NCI-H510A (cell line): ENCODE results near the gene C1GALT1.
"Not testable (repeated sequence)": the region's sequence is repeated elsewhere in the genome, so short reads cannot be mapped to it uniquely, and the experiment has no call there.

Experiments used
- DNase-seq: peaks from one replicate; lab custom pipeline; 2025; lab: John Stamatoyannopoulos, UW

C1GALT1 gene

DNA sequence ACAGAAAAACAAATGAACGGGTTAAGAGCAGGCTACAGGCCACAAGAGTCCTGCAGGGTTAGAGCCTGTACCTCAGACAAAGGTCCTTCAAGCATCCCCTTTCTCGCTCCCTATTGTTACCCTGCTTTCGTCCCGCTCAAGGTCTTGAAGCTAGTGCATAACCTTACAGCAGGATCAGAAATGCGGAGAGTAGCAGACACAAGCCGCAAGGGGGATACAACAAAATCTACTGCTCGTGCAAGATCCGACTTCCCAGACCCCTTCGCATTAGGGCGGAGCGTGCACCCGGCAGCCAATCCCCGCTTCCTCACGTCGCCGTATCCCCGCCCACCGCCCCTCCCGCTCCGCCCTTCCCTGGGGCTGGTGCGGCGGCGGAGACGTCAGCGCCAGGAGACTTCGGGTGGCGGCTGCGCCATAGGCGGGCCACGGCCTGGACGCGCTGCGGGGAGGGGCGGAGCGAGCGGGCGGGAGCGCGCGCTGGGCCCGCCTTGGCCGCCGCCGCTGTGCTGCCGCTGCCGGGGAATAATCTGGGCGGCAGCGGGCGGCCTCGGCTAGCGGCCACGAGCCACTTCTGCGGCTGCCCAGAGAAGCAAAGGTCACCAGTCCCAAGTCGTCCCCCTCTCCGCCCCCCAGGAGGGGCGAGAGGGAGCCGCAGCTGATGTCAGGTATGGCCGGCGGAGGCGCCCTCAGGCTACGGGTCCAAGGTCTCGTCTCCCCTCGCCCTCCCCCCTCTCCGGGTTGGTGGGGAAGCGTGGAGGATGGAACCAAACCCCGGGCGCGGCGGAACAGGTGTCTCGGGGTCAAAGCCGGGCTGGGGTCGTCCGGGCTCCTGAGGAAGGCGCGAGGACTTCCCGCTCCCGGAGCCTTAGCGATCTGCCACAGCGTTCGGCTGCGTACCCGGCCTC is at the start of gene C1GALT1:
Gene C1GALT1 (plus strand): TSS at position 389 of the 905 bp plus-strand sequence. CDS start 51,776 bp downstream, outside the sequence.
- peak; percentile 93 for DNase-seq

DNA sequence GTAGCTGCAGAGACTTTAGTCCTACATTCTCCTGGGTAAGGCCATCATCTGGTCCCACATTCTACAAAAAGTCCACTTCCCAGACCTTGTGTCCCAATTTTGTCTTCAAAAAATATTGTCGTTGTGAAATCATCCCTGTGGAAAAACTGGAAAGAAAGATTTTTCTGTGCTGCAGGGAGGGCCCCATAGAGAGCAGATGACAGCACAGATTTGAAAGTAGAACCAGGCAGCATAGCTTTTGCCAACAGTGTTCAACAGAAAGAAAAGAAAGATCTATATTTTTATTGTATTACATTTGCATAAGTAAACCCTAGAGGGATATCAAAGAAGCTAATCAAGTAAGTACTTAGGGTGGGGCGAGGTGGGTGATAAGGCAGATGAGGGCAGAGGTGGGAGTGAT is 48.3 kb upstream of the C1GALT1 start:
- no peak for DNase-seq

DNA sequence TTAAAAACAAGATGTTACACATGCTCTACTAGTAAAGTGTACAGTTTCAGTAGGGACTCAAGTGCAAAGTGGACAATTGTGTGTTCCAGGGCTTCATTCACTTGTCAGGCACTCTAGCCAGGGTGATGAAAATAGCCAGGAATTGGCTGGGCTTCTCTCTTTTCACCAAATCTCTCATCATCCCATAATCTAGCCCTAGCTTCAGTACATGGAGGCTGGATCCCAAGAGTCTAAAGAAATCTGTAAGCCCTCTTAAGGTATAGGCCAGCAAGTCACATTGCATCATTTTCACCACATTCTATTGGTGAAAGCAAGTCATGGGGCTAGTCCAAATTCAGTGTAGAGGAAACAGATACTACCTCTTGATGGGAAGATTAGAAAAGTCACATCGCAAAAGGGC is 47.3 kb upstream of the C1GALT1 start:
- no peak for DNase-seq

DNA sequence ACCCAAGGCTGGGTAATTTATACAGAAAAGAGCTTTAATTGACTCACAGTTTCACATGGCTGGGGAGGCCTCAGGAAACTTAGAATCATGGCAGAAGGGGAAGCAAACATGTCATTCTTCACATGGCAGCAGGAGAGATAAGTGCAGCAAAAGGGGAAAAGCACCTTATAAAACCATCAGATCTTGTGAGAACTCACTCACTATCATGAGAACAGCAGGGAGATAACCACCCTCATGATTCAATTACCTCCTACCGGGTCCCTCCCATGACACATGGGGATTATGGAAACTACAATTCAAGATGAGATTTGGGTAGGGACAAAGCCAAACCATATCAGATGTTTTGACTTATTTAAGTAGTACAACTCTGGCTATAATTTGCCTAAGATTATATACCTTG is 46.4 kb upstream of the C1GALT1 start:
- DNase-seq = not testable (repeated sequence)

DNA sequence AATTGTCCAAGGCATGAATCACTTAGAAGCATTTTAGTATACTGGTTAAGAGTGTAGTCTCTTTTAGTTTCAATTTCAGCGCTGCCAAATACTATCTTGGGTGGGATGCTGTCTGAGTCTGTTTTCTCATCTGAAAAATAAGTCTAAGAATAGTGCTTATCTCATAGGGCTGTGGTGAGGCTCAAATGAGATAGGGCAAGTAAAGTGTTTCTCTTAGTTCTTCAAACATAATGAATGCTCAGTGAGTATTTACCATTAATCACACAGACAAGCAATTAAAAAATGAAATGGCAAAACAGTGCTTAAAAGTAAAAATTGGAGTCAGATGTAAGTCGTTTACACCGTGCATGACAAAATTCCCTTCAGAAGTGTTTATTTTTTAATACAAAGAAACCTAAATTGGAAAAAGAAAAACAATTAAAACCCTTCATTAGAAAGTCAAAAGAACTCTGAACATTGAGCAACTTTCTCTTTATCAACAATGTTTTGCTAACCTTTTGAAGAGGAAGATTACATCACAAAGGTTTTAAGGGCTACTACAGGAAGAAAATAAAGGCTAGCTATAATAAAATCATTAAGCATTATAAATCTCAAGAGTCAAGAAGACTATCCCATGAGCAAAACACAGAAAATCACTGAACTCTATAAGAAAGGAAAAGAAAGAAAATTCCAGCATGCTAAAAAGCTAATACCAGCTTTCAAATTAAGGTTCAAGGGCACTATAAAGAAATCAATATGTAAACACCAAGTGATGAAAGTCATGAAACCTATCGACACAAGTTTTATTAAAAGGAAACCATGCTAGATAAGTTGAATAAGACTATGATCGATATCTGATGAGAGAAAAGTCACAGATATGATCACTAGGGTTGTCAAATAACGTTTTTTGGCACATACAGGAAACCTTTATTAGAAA is 45.6 kb upstream of the C1GALT1 start:
- no peak for DNase-seq

DNA sequence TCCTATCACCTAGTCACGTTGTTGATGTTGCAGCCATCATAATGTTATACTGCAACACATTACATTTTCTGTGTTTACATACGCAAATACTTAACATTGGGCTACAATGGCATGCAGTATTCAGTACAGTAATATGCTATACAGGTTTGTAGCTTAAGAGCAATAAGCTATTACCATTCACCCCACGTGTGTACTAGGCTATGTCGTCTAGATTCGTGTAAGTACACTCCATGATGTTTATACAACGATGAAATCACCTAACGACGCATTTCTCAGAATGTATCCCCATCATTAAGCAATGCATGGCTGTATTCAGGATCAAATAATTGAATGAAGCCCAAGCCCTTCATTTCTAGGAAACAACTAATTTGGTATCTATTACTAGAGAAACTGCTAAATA is 43.4 kb upstream of the C1GALT1 start:
- no peak for DNase-seq

DNA sequence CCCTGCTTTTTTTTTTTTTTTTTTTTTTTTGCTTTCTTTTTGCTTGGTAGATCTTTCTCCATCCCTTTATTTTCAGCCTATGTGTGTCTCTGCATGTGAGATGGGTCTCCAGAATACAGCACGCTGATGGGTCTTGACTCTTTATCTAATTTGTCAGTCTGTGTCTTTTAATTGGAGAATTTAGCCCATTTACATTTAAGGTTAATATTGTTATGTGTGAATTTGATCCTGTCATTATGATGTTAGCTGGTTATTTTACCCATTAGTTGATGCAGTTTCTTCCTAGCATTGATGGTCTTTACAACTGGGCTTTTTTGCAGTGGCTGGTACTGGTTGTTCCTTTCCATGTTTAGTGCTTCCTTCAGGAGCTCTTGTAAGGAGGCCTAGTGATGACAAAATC is 38.9 kb upstream of the C1GALT1 start:
- not testable (repeated sequence) for DNase-seq

DNA sequence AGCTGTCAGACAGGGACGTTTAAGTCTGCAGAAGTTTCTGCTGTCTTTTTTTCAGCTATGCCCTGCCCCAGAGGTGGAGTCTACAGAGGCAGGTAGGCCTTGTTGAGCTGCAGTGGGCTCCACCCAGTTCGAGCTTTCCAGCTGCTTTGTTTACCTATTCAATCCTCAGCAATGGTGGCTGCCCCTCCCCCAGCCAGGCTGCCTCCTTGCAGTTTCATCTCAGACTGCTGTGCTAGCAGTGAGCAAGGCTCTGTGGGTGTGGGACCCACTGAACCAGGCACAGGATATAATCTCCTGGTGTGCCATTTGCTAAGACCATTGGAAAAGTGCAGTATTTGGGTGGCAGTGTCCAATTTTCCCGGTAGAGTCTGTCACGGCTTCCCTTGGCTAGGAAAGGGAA is 37.2 kb upstream of the C1GALT1 start:
- DNase-seq = not testable (repeated sequence)

DNA sequence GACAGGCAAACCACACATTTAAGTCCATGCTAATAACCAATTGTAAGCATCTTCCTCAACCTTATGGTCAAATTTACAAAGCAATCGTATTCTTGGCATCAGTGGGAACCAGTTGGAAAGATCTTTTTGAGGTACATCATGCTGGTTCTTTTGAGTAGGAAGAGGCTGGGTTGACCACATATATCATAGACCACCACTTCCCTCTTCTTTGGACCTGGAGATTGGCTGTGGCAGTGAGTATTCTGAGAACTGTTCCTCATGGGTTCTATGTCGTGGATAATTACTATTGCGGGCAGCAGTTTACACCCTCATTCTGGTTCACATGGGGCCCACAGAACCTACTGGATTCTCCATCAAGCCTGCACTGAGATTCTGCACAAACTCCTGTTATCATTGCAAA is 35.5 kb upstream of the C1GALT1 start:
- no peak for DNase-seq

DNA sequence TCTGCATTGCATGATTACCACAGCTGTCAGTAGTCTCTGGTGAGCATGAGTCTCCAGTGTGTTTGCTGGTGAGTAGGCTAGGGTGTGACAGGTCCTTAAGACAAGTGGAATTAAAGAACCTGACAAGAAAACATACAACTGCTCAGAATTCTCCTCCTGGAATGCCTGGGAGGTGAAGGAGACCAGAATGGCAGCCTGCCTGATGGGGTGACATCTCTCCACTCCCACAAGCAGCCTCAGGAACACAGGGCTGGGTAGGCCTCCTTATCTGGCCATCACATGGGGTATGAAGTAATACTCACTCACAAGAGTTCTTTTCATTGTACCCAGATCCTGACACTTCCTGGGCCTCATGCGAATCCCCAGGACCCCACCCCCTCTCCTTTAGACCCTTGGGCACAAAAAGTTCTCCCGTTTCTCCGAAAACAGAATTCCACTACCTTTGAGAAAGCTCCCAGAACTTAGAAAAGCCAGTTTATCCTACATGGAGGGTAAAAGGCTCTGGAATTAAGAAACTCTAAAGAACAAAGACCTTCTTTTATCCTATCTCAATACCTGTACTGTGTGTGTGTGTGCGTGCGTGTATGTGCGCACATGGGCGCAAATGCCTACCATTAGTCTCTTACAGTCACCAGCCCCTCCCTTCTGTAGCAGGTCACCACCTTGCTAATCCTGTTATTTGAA is 33.4 kb upstream of the C1GALT1 start:
- no peak for DNase-seq

DNA sequence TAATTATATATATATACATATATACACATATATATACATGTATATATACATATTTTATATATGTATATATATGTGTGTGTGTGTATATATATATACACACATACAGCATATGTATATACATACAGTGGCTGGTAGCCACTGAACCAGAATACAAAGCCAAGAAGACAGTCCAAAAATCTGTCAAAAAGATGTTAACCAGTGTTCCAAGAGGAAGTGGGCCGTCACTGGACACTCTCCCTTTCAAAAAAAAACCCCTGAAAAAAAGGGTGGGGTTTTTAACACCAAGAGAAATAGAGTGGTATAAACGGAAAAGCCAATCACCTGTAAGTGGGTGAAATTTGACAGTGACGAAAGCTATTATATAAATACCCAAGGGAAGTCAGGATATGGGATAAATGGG is 31.1 kb upstream of the C1GALT1 start:
- DNase-seq = no peak

DNA sequence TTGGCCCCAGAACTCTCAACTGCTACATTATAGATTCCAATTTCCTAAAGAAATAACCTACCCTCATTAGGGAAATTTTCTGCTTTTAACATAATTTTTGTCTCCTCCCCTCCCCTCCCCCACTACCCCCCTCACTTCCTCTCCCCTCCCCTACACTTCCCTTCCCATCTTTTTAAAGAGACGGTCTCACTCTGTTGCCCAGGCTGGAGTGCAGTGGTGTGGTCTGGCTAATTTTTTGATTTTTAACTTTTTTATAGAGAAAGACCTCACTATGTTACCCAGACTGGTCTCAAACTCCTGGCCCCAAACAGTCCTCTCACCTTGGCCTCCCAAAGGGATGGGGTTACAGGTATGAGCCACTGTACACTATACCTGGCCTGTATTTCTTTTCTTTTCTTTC is 30.5 kb upstream of the C1GALT1 start:
- no peak for DNase-seq

DNA sequence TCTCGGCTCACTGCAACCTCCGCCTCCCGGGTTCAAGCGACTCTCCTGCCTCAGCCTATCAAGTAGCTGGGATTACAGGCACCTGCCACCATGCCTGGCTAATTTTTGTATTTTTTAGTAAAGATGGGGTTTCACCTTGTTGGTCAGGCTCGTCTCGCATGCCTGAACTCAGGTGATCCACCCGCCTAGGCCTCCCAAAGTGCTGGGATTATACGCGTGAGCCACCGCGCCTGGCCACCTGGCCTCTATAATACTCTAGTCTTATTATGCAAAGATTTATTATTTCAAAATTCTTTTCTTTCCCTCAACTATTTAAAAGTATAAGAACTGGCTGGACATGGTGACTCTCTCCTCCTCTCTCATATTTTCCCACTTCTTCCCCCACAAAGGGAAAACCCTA is 30.0 kb upstream of the C1GALT1 start:
- no peak for DNase-seq

DNA sequence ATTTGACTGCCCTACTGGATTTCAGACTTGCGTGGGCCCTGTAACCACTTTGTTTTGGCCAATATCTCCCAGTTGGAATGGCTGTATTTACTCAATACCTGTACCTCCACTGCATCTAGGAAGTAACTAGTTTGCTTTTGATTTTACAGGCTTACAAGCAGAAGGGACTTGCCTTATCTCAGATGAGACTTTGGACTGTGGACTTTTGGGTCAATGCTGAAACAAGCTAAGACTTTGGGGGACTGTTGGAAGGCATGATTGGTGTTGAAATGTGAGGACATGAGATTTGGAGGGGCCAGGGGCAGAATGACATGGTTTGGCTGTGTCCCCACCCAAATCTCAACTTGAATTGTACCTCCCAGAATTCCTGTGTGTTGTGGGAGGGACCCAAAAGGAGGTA is 28.0 kb upstream of the C1GALT1 start:
- DNase-seq = not testable (repeated sequence)

DNA sequence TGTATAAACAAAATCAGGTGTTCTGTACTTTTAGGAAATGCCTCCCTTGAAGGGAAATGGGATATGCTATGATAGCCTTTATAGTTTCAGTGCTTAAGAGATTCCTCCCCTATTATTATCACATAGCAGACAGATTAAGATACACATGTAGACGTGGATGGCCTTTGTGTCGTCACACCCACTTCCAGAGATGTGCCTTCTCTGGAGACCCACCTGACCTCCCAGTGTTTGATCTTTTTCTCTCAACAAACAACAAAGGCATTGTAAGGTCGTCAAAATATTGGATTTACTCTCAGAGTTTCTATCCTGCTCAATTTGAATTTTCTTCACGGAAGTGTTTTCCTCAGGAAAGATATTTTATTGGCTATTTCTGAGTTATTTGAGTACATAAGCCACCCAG is 25.7 kb upstream of the C1GALT1 start:
- no peak for DNase-seq

DNA sequence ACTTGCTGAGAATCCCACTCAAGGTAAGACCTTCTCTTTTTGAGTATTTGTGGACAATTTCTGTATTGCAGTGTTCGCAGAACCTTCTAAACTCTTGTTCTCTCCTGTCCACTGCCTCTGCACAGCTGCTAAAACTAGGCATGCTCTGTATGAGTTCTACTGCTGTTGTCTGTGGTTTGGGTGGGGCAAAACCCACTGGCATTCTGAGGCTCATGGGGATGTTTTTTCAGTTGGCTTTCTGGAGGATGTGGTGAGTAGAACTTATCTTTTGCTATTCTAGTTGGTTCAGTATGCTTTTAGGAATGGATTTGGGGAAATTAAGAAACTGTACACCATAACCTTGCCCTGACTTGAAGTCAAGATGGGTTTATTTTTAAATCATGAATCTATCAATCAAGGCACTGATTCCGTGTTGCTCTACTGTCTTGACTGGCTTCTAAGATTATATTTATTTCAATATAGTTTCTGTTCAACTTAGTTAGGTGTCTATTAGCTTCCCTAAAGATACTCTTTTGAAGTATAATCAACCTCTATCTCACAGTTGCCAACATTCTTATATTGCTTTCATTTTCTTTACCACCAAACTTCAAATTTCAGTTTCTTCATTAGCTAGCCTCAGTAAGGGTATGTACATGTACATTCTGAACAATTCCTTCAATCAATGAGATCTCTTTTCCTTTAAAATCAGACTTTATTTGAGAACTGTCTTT is 25.0 kb upstream of the C1GALT1 start:
- DNase-seq = no peak

DNA sequence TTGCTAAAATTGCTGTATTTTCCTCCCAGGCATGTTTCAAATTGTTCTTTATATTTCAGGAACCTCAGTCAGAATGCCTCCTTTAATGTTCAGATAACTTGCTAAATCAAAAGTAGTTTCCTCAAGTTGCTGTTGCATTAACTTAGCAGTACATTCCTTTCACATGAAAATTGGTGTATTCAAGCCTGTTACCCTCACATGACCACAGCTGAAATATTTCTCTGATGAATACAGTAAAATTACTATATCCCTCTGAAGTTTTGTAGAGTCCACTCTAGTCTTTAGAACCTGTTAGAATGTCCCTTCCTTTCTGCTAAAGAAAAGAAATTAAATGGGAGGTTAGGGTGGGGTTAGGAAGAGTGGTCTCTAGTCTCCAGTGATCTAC is 24.5 kb upstream of the C1GALT1 start:
- DNase-seq = no peak

DNA sequence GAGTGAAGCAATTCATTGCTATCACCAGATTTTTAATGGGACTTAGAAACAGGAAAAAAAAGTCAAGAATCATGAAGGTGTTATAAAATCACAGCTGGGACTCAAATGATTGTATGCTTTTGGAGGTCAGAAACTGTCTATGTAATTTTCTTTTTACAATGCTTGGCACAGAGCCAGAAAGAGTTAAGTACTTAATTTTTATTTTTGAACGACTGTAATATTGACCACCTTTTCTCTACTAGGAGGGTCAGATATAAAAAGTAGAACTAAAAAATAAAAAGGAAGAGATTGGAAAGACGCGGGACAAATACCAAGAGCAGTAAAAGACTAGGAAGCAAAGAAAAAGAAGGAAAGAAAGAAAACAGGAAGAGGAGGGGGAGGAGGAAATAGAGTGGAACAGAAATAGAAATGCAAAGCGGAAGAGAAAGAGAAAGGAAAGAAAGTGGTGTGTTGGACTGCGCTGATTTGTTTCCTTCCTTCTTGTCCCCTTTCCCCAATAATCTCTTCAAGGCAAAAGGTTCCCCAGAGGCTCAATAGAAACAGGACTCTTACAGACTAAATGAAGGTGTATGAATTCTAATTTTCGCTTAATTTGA is 23.2 kb upstream of the C1GALT1 start:
- DNase-seq = no peak

DNA sequence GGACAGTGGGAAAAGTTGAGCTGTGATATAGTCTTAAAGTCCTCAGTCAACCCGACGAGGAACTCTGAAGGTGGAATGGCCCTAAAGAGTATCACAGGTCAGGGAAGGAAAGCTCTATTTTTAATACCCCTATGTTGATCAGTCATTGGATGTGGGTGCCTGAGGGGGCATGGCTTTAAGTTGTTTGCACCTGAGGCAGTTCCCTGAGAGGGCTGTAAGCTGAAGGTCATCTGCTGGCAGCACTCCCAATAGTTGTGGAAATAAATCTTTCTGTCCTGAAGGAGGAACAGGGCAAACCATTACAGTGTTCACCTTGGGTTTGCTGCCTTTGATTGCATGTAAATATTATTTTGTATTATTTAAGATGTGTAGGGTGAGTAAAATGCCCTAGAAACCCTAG is 17.8 kb upstream of the C1GALT1 start:
- no peak for DNase-seq

DNA sequence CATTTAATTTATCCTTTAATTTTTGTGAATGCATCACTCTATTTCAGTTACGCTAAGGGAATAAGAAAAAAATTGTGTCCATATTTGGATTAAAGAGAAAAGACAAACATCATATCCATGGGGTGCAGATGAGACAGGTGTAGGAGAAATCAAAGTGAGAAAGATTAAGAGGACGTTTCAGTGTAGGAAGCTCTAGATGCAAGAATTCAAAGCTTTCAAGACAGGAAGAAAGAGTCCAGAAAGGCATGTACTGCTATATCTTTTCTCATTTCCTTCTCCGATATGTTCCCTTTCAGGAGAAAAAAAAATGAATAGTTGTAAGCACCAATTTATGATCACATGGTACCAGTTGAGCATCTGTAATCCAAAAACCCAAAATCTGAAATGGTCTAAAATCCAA is 17.0 kb upstream of the C1GALT1 start:
- no peak for DNase-seq

DNA sequence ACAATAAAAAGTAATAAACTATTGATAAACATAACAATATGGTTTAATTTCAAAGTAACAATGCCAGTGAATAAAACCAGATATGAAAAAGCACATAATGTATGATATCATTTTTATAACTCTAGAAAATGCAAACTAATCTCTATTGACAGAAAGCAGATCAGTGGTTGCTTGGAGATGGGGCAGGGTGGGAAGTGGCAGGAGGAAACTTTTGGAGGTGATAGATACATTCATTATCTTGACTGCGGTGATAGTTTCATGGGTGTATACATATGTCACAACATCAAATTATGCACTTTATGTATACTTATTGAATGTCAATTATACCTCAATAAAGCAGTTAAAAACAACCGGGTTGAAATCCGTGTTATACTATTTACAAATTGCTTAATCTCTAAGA is 16.0 kb upstream of the C1GALT1 start:
- no peak for DNase-seq
